HEK293 (cell line): ENCODE results near the gene DHRS13.

ENCODE experiments used
- CTCF ChIP-seq: fragments of 450-650 bp; formaldehyde crosslinking; IDR thresholded peaks from 2 replicates; pipeline ENCODE4 v1.5.1; 2016; ENCODE audit warnings: missing biosample characterization, missing genetic modification characterization
- MZF1 ChIP-seq: fragments of 450-650 bp; formaldehyde crosslinking; IDR thresholded peaks from 2 replicates; pipeline ENCODE4 v1.5.1; 2017; ENCODE audit warnings: missing biosample characterization, missing genetic modification characterization, borderline replicate concordance
- OSR2 ChIP-seq: fragments of 450-650 bp; formaldehyde crosslinking; IDR thresholded peaks from 2 replicates; pipeline ENCODE4 v1.5.1; 2016; ENCODE audit warnings: missing biosample characterization, missing genetic modification characterization
- PATZ1 ChIP-seq: fragments of 450-650 bp; formaldehyde crosslinking; IDR thresholded peaks from 2 replicates; pipeline ENCODE4 v1.5.1; 2016; ENCODE audit warnings: missing biosample characterization, missing genetic modification characterization
- REST ChIP-seq: fragments of 450-650 bp; formaldehyde crosslinking; IDR thresholded peaks from 2 replicates; pipeline ENCODE4 v1.5.1; 2016; ENCODE audit warnings: missing biosample characterization, missing genetic modification characterization
- SETDB1 ChIP-seq: IDR thresholded peaks from one replicate; pipeline ENCODE4 v1.6.1; 2017; ENCODE audit warnings: mild to moderate bottlenecking, low read length, moderate library complexity, mixed read lengths; ENCODE audit not compliant: insufficient read length
- ZNF16 ChIP-seq: fragments of 450-650 bp; formaldehyde crosslinking; IDR thresholded peaks from 2 replicates; pipeline ENCODE4 v1.5.1; 2016; ENCODE audit warnings: low read depth, missing biosample characterization, missing genetic modification characterization
- ZNF174 ChIP-seq: fragments of 450-650 bp; formaldehyde crosslinking; IDR thresholded peaks from 2 replicates; pipeline ENCODE4 v1.5.0; 2017; ENCODE audit warnings: missing biosample characterization, mild to moderate bottlenecking, missing genetic modification characterization
- ZNF274 ChIP-seq, 2 experiments: fragments of 200-500 bp in 1 of 2; fragments of 450-650 bp in 1 of 2; sonication (Bioruptor generic) in 1 of 2; formaldehyde crosslinking in 1 of 2; IDR thresholded peaks; 2 replicates each; pipeline versions ENCODE4 v1.5.1 to v1.6.1; 2014 to 2016; ENCODE audit warnings: borderline replicate concordance in 1 of 2, inconsistent platforms in 1 of 2, low read length in 1 of 2, missing biosample characterization in 1 of 2, missing genetic modification characterization in 1 of 2
- ZNF530 ChIP-seq: fragments of 450-650 bp; formaldehyde crosslinking; IDR thresholded peaks from 2 replicates; pipeline ENCODE4 v1.5.1; 2016; ENCODE audit warnings: low read depth, missing biosample characterization, missing genetic modification characterization
- ZNF670 ChIP-seq: fragments of 450-650 bp; formaldehyde crosslinking; IDR thresholded peaks from 2 replicates; pipeline ENCODE4 v1.5.1; 2016; ENCODE audit warnings: missing biosample characterization, missing genetic modification characterization, low read depth
- ZNF777 ChIP-seq: fragments of 450-650 bp; formaldehyde crosslinking; IDR thresholded peaks from 2 replicates; pipeline ENCODE4 v1.5.1; 2017; ENCODE audit warnings: missing biosample characterization, missing genetic modification characterization, borderline replicate concordance
- TF ChIP-seq, protein P1 (sequence below): fragments of 450-650 bp; formaldehyde crosslinking; IDR thresholded peaks from 2 replicates; pipeline ENCODE4 v1.5.1; 2016; ENCODE audit warnings: missing biosample characterization, missing genetic modification characterization, borderline replicate concordance
- TF ChIP-seq, protein P2 (sequence below): fragments of 450-650 bp; IDR thresholded peaks from 2 replicates; pipeline ENCODE4 v1.5.1; 2018; ENCODE audit warnings: missing biosample characterization, missing genetic modification characterization

GRCh38 chr17:28892024-28892423, 10.9 kb downstream of the DHRS13 start:
- no peak for TF ChIP-seq ZNF670
- no peak for TF ChIP-seq OSR2 (tag by site-specific recombination)
- no peak for TF ChIP-seq SETDB1
- no peak for TF ChIP-seq CTCF (tag by site-specific recombination)
- TF ChIP-seq, protein P1, sequence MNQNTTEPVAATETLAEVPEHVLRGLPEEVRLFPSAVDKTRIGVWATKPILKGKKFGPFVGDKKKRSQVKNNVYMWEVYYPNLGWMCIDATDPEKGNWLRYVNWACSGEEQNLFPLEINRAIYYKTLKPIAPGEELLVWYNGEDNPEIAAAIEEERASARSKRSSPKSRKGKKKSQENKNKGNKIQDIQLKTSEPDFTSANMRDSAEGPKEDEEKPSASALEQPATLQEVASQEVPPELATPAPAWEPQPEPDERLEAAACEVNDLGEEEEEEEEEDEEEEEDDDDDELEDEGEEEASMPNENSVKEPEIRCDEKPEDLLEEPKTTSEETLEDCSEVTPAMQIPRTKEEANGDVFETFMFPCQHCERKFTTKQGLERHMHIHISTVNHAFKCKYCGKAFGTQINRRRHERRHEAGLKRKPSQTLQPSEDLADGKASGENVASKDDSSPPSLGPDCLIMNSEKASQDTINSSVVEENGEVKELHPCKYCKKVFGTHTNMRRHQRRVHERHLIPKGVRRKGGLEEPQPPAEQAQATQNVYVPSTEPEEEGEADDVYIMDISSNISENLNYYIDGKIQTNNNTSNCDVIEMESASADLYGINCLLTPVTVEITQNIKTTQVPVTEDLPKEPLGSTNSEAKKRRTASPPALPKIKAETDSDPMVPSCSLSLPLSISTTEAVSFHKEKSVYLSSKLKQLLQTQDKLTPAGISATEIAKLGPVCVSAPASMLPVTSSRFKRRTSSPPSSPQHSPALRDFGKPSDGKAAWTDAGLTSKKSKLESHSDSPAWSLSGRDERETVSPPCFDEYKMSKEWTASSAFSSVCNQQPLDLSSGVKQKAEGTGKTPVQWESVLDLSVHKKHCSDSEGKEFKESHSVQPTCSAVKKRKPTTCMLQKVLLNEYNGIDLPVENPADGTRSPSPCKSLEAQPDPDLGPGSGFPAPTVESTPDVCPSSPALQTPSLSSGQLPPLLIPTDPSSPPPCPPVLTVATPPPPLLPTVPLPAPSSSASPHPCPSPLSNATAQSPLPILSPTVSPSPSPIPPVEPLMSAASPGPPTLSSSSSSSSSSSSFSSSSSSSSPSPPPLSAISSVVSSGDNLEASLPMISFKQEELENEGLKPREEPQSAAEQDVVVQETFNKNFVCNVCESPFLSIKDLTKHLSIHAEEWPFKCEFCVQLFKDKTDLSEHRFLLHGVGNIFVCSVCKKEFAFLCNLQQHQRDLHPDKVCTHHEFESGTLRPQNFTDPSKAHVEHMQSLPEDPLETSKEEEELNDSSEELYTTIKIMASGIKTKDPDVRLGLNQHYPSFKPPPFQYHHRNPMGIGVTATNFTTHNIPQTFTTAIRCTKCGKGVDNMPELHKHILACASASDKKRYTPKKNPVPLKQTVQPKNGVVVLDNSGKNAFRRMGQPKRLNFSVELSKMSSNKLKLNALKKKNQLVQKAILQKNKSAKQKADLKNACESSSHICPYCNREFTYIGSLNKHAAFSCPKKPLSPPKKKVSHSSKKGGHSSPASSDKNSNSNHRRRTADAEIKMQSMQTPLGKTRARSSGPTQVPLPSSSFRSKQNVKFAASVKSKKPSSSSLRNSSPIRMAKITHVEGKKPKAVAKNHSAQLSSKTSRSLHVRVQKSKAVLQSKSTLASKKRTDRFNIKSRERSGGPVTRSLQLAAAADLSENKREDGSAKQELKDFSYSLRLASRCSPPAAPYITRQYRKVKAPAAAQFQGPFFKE = no peak
- TF ChIP-seq ZNF174 (tag by site-specific recombination) = no peak
- TF ChIP-seq ZNF530 (tag by site-specific recombination) = no peak
- no peak for TF ChIP-seq ZNF274 (IDR thresholded peaks at IDR 0.05; ENCODE audit: low read length)
- TF ChIP-seq ZNF274 (tag by site-specific recombination; IDR thresholded peaks at IDR 0.05; ENCODE audit: borderline replicate concordance) = no peak
- no peak for TF ChIP-seq PATZ1 (tag by site-specific recombination)
- TF ChIP-seq, protein P2, sequence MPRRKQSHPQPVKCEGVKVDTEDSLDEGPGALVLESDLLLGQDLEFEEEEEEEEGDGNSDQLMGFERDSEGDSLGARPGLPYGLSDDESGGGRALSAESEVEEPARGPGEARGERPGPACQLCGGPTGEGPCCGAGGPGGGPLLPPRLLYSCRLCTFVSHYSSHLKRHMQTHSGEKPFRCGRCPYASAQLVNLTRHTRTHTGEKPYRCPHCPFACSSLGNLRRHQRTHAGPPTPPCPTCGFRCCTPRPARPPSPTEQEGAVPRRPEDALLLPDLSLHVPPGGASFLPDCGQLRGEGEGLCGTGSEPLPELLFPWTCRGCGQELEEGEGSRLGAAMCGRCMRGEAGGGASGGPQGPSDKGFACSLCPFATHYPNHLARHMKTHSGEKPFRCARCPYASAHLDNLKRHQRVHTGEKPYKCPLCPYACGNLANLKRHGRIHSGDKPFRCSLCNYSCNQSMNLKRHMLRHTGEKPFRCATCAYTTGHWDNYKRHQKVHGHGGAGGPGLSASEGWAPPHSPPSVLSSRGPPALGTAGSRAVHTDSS (tag by site-specific recombination) = no peak
- no peak for TF ChIP-seq ZNF16 (tag by site-specific recombination)
- TF ChIP-seq REST (tag by site-specific recombination) = no peak
- no peak for TF ChIP-seq ZNF777 (tag by site-specific recombination)
- TF ChIP-seq MZF1 = no peak
